ENCODE measurements around the gene ZNF485.

- TF ChIP-seq CTCF (conservative IDR thresholded peaks at IDR 0.05 in 1 of 2, IDR thresholded peaks at IDR 0.05 in 1 of 2; ENCODE audit: low read depth in 1 of 2, low read length in 2 of 2) (no peak), EZH2 (IDR thresholded peaks at IDR 0.05; ENCODE audit: low read length, missing control alignments) (no peak)
Observed at GRCh38 chr10:43573250-43574000, 32.8 kb upstream of the ZNF485 start.

Measured in fibroblast of lung (primary cell).